ENCODE data around the gene MRC2. TPM values are rescaled to one million over a fixed set of nuclear protein-coding genes. Genes with fewer than 3 reads are reported as not detected.
A peak's percentile ranks its signal among the peaks of the same experiment; 100 is the strongest.

Gene MRC2
- total and polyA plus RNA-seq, 9 donors, result 12.9 to 134 (median 90.2) TPM

- Histone ChIP-seq H3K4me3 (peak overlapping the region; percentile 46), H3K36me3 (no peaks in the 10 kb centered on the region), H3K9me3 (no peaks in the 10 kb centered on the region), H3K27ac (peak overlapping the region; percentile 18 to 39), H3K4me1 (ENCODE audit: insufficient read depth) (peaks cover 12% of the 10 kb centered on the region), H3K27me3 (no peaks in the 10 kb centered on the region)
- intact Hi-C loops (cut with DNase I), result loop anchor here (5.0 to 10.0 kb wide), 3 partner anchors 261 to 703 kb away; partner anchors contain the start of gene TANC2 (in 4 of the 4)
- TF ChIP-seq CTCF (IDR thresholded peaks at IDR 0.05), result peak; percentile 68 to 88 (median 88)
- no peak for TF ChIP-seq POLR2A (IDR thresholded peaks at IDR 0.05)
- WGBS, 3 donors, result 0 to 1% (median 1%) methylated on average over 26 to 80 of the region's 80 CpGs
- peak; percentile 67 to 88 (median 79) for DNase-seq
Measured at GRCh38 chr17:62703776-62704380, 76.4 kb downstream of the MRC2 start.

- intact Hi-C loops (cut with DNase I), result loop anchor here (5.0 to 10.0 kb wide), 3 partner anchors 260 to 703 kb away; partner anchors contain the start of gene TANC2 (in 4 of the 4)
- DNase-seq, result peak; percentile 38 to 62 (median 48)
- H3K4me1 ChIP-seq (ENCODE audit: insufficient read depth), result peaks cover 12% of the 10 kb centered on the region
- peak overlapping the region; percentile 46 for H3K4me3 ChIP-seq
- 8 to 12% (median 11%) methylated on average over 31 of the region's 31 CpGs for WGBS, 3 donors
- no peaks in the 10 kb centered on the region for H3K36me3 ChIP-seq
- H3K27me3 ChIP-seq, result no peaks in the 10 kb centered on the region
- H3K27ac ChIP-seq, result peak overlapping the region; percentile 18 to 39
- TF ChIP-seq EP300 (IDR thresholded peaks at IDR 0.05) (no peak), POLR2A (IDR thresholded peaks at IDR 0.05) (no peak), CTCF (IDR thresholded peaks at IDR 0.05) (no peak)
- no peaks in the 10 kb centered on the region for H3K9me3 ChIP-seq
Measured at GRCh38 chr17:62704381-62704971, 77.0 kb downstream of the MRC2 start.

- intact Hi-C loops (cut with DNase I), result loop anchor here in 1 of 4 donors (10.0 kb wide), 1 partner anchor 260 kb away; the partner anchor contains the start of gene TANC2
- no peak for DNase-seq
- H3K36me3 ChIP-seq, result no peaks in the 10 kb centered on the region
- no peak overlapping the region for H3K4me3 ChIP-seq
- TF ChIP-seq CTCF (IDR thresholded peaks at IDR 0.05), result no peak
- no peak for TF ChIP-seq EP300 (IDR thresholded peaks at IDR 0.05)
- no peak for TF ChIP-seq POLR2A (IDR thresholded peaks at IDR 0.05)
- WGBS, 3 donors, result 12 to 22% (median 17%) methylated on average over 11 of the region's 11 CpGs
- H3K27ac ChIP-seq, result peak overlapping the region; percentile 16 to 39
- no peaks in the 10 kb centered on the region for H3K9me3 ChIP-seq
- peaks cover 12% of the 10 kb centered on the region for H3K4me1 ChIP-seq (ENCODE audit: insufficient read depth)
- no peaks in the 10 kb centered on the region for H3K27me3 ChIP-seq
Measured at GRCh38 chr17:62705156-62705777, 77.8 kb downstream of the MRC2 start.

- H3K4me3 ChIP-seq, result no peak overlapping the region
- peaks cover 12% of the 10 kb centered on the region for H3K4me1 ChIP-seq (ENCODE audit: insufficient read depth)
- H3K27ac ChIP-seq, result peak overlapping the region; percentile 16 to 39
- WGBS, 3 donors, result 27 to 38% (median 28%) methylated on average over 14 of the region's 14 CpGs
- intact Hi-C loops (cut with DNase I), result loop anchor here in 1 of 4 donors (10.0 kb wide), 1 partner anchor 259 kb away; the partner anchor contains the start of gene TANC2
- H3K9me3 ChIP-seq, result no peaks in the 10 kb centered on the region
- no peaks in the 10 kb centered on the region for H3K36me3 ChIP-seq
- DNase-seq, result peak in 3 of 5 donors; percentile 46 to 66 (median 55)
- no peaks in the 10 kb centered on the region for H3K27me3 ChIP-seq
- no peak for TF ChIP-seq POLR2A (IDR thresholded peaks at IDR 0.05)
- TF ChIP-seq EP300 (IDR thresholded peaks at IDR 0.05), result no peak
- TF ChIP-seq CTCF (IDR thresholded peaks at IDR 0.05), result no peak
Measured at GRCh38 chr17:62705778-62706597, 78.5 kb downstream of the MRC2 start.
